Measurements from ENCODE around the gene TP73.
"Not testable (repeated sequence)": the region's sequence is repeated elsewhere in the genome, so short reads cannot be mapped to it uniquely, and the experiment has no call there.

TP73 gene

GRCh38 chr1:3618881-3619671 is 33.2 kb upstream of the TP73 start:
- peak; percentile 33 for DNase-seq

GRCh38 chr1:3620708-3621107 is 31.6 kb upstream of the TP73 start:
- DNase-seq: no peak

- DNase-seq: not testable (repeated sequence)
Observed at GRCh38 chr1:3621151-3621671, 31.1 kb upstream of the TP73 start.

GRCh38 chr1:3622102-3622501 is 30.2 kb upstream of the TP73 start:
- not testable (repeated sequence) for DNase-seq

- no peak for DNase-seq
Observed at GRCh38 chr1:3623441-3624199, 28.7 kb upstream of the TP73 start.

GRCh38 chr1:3624200-3625136 is 27.8 kb upstream of the TP73 start, which contains the start of gene TPRG1L:
TPRG1L (plus strand) TSS chr1:3625015; CDS start chr1:3625073, 58 bp downstream.
- peak; percentile 88 for DNase-seq

- no peak for DNase-seq
Observed at GRCh38 chr1:3625151-3625907, 27.0 kb upstream of the TP73 start.

- no peak for DNase-seq
Observed at GRCh38 chr1:3626025-3626424, 26.3 kb upstream of the TP73 start.

GRCh38 chr1:3627515-3628253 is 24.6 kb upstream of the TP73 start:
- DNase-seq: no peak

GRCh38 chr1:3628445-3628844 is 23.9 kb upstream of the TP73 start:
- DNase-seq: no peak

GRCh38 chr1:3629561-3630160 is 22.7 kb upstream of the TP73 start:
- no peak for DNase-seq

GRCh38 chr1:3630161-3630611 is 22.1 kb upstream of the TP73 start:
- DNase-seq: no peak

GRCh38 chr1:3630914-3631313 is 21.4 kb upstream of the TP73 start:
- DNase-seq: no peak

- DNase-seq: no peak
Observed at GRCh38 chr1:3631320-3632260, 20.7 kb upstream of the TP73 start.

GRCh38 chr1:3632298-3632697 is 20.0 kb upstream of the TP73 start:
- no peak for DNase-seq

- no peak for DNase-seq
Observed at GRCh38 chr1:3632716-3633343, 19.5 kb upstream of the TP73 start.

GRCh38 chr1:3633344-3634058 is 18.8 kb upstream of the TP73 start:
- no peak for DNase-seq

GRCh38 chr1:3634059-3634800 is 18.1 kb upstream of the TP73 start:
- no peak for DNase-seq
